ENCODE results near the gene SPRY2. TPM values are rescaled to one million over a fixed set of nuclear protein-coding genes. Genes with fewer than 3 reads are reported as not detected.

SPRY2 gene
- total and polyA plus RNA-seq, 2 of the 13 experiments (the other 11 are each of a cell fraction or from before 2014, with no cell fraction given): 7.4 to 25.1 TPM

DNA sequence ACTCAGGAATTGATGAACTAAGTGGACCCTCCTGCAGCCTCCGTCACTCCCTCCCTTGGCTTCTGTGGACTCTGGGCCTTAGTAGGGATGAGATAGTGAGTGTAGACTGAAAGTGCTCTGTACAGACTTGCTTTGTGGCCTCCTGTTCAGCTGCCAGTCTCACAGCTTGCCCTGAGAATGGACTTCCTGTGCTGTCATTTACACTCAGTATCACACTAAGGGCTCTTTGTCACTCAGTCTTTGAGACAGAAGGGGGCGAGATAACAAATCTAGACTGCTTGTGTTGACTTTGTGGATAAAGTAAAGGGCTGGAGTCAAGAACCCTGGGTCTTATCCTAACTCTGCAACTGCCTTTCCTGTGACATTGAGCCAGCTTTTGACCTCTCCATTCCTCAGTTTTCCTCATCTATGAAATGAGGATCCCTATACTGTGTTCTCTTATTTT is 21.0 kb upstream of the SPRY2 start (continued):
- TF ChIP-seq, protein P1, sequence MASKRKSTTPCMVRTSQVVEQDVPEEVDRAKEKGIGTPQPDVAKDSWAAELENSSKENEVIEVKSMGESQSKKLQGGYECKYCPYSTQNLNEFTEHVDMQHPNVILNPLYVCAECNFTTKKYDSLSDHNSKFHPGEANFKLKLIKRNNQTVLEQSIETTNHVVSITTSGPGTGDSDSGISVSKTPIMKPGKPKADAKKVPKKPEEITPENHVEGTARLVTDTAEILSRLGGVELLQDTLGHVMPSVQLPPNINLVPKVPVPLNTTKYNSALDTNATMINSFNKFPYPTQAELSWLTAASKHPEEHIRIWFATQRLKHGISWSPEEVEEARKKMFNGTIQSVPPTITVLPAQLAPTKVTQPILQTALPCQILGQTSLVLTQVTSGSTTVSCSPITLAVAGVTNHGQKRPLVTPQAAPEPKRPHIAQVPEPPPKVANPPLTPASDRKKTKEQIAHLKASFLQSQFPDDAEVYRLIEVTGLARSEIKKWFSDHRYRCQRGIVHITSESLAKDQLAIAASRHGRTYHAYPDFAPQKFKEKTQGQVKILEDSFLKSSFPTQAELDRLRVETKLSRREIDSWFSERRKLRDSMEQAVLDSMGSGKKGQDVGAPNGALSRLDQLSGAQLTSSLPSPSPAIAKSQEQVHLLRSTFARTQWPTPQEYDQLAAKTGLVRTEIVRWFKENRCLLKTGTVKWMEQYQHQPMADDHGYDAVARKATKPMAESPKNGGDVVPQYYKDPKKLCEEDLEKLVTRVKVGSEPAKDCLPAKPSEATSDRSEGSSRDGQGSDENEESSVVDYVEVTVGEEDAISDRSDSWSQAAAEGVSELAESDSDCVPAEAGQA (IDR thresholded peaks at IDR 0.05; ENCODE audit: low read depth): no peak
- TF ChIP-seq, protein P1 (CRISPR knock-in tag; IDR thresholded peaks at IDR 0.05; ENCODE audit: borderline replicate concordance): no peak
- TF ChIP-seq SP1 (IDR thresholded peaks at IDR 0.05): no peak
- no peak for TF ChIP-seq SP1 (CRISPR knock-in tag; IDR thresholded peaks at IDR 0.05)
- TF ChIP-seq SMC3 (IDR thresholded peaks at IDR 0.05; ENCODE audit: low read length): no peak
- TF ChIP-seq, protein P2, sequence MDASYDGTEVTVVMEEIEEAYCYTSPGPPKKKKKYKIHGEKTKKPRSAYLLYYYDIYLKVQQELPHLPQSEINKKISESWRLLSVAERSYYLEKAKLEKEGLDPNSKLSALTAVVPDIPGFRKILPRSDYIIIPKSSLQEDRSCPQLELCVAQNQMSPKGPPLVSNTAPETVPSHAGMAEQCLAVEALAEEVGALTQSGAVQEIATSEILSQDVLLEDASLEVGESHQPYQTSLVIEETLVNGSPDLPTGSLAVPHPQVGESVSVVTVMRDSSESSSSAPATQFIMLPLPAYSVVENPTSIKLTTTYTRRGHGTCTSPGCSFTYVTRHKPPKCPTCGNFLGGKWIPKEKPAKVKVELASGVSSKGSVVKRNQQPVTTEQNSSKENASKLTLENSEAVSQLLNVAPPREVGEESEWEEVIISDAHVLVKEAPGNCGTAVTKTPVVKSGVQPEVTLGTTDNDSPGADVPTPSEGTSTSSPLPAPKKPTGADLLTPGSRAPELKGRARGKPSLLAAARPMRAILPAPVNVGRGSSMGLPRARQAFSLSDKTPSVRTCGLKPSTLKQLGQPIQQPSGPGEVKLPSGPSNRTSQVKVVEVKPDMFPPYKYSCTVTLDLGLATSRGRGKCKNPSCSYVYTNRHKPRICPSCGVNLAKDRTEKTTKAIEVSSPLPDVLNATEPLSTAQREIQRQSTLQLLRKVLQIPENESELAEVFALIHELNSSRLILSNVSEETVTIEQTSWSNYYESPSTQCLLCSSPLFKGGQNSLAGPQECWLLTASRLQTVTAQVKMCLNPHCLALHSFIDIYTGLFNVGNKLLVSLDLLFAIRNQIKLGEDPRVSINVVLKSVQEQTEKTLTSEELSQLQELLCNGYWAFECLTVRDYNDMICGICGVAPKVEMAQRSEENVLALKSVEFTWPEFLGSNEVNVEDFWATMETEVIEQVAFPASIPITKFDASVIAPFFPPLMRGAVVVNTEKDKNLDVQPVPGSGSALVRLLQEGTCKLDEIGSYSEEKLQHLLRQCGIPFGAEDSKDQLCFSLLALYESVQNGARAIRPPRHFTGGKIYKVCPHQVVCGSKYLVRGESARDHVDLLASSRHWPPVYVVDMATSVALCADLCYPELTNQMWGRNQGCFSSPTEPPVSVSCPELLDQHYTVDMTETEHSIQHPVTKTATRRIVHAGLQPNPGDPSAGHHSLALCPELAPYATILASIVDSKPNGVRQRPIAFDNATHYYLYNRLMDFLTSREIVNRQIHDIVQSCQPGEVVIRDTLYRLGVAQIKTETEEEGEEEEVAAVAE (CRISPR knock-in tag; IDR thresholded peaks at IDR 0.05; ENCODE audit: borderline replicate concordance): no peak
- TF ChIP-seq POGZ (CRISPR knock-in tag; IDR thresholded peaks at IDR 0.05): peak; percentile 34; the same call in 1 of the 2 replicates
- TF ChIP-seq BCL6 (CRISPR knock-in tag; IDR thresholded peaks at IDR 0.05): peak; percentile 42; the same call in 1 of the 2 replicates
- peak; percentile 94 for TF ChIP-seq ZNF792 (CRISPR knock-in tag; IDR thresholded peaks at IDR 0.05)
- no peak for TF ChIP-seq KLF11 (CRISPR knock-in tag; IDR thresholded peaks at IDR 0.05)
- TF ChIP-seq, protein P3, sequence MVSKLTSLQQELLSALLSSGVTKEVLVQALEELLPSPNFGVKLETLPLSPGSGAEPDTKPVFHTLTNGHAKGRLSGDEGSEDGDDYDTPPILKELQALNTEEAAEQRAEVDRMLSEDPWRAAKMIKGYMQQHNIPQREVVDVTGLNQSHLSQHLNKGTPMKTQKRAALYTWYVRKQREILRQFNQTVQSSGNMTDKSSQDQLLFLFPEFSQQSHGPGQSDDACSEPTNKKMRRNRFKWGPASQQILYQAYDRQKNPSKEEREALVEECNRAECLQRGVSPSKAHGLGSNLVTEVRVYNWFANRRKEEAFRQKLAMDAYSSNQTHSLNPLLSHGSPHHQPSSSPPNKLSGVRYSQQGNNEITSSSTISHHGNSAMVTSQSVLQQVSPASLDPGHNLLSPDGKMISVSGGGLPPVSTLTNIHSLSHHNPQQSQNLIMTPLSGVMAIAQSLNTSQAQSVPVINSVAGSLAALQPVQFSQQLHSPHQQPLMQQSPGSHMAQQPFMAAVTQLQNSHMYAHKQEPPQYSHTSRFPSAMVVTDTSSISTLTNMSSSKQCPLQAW (CRISPR knock-in tag; IDR thresholded peaks at IDR 0.05): no peak
- no peak for TF ChIP-seq ZNF3 (CRISPR knock-in tag; IDR thresholded peaks at IDR 0.05)
- no peak for TF ChIP-seq SATB2 (CRISPR knock-in tag; IDR thresholded peaks at IDR 0.05)
- TF ChIP-seq, protein P4, sequence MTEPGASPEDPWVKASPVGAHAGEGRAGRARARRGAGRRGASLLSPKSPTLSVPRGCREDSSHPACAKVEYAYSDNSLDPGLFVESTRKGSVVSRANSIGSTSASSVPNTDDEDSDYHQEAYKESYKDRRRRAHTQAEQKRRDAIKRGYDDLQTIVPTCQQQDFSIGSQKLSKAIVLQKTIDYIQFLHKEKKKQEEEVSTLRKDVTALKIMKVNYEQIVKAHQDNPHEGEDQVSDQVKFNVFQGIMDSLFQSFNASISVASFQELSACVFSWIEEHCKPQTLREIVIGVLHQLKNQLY (CRISPR knock-in tag; IDR thresholded peaks at IDR 0.05): no peak
- TF ChIP-seq, protein P5, sequence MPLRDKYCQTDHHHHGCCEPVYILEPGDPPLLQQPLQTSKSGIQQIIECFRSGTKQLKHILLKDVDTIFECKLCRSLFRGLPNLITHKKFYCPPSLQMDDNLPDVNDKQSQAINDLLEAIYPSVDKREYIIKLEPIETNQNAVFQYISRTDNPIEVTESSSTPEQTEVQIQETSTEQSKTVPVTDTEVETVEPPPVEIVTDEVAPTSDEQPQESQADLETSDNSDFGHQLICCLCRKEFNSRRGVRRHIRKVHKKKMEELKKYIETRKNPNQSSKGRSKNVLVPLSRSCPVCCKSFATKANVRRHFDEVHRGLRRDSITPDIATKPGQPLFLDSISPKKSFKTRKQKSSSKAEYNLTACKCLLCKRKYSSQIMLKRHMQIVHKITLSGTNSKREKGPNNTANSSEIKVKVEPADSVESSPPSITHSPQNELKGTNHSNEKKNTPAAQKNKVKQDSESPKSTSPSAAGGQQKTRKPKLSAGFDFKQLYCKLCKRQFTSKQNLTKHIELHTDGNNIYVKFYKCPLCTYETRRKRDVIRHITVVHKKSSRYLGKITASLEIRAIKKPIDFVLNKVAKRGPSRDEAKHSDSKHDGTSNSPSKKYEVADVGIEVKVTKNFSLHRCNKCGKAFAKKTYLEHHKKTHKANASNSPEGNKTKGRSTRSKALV (CRISPR knock-in tag; IDR thresholded peaks at IDR 0.05): no peak
- TF ChIP-seq ZNF614 (CRISPR knock-in tag; IDR thresholded peaks at IDR 0.05; ENCODE audit: borderline replicate concordance): no peak; the same call in 1 of the 2 replicates
- peak; percentile 93 for TF ChIP-seq ZKSCAN1 (IDR thresholded peaks at IDR 0.05; ENCODE audit: low read length)
- TF ChIP-seq CREM (IDR thresholded peaks at IDR 0.05): peak; percentile 61
- no peak for TF ChIP-seq CREM (CRISPR knock-in tag; IDR thresholded peaks at IDR 0.05)

Data from HepG2 (cell line).